Endothelial cell of umbilical vein (primary cell): ENCODE measurements around the gene HOXC12. TPM values are rescaled to one million over a fixed set of nuclear protein-coding genes. Genes with fewer than 3 reads are reported as not detected.

Experiments
- BruUV-seq: library from RNA; stranded (reverse); fragments of 400-500 nt; replicated peaks from 2 replicates; lab custom pipeline; 2021; lab: Mats Ljungman, UMichigan
- CTCF ChIA-PET: fragments of 300-600, 350-600 bp; sonication (Branson Sonifier 250); formaldehyde crosslinking; loops from one replicate; lab custom pipeline; 2021; ENCODE audit warnings: antibody characterized with exemption, inconsistent platforms; lab: Charles Lee
- POLR2A ChIA-PET: fragments of 300-600, 350-600 bp; sonication (Branson Sonifier 250); formaldehyde crosslinking; loops from one replicate; lab custom pipeline; 2021; ENCODE audit warnings: antibody characterized with exemption, inconsistent platforms; lab: Charles Lee
- DNase-seq: peaks from one replicate; pipeline ENCODE4 v3.0.0-alpha.2; 2011; ENCODE audit warnings: low read depth, low spot score
- FAIRE-seq: peaks from 2 replicates; lab custom pipeline; 2011; peaks lifted over from hg19 to GRCh38; lab: Jason Lieb, UNC
- H2AFZ ChIP-seq: 2 replicates; pipeline ENCODE4 v1.6.0; 2012; ENCODE audit warnings: low read depth, low read length, control low read depth, inconsistent platforms
- H3K27ac ChIP-seq: 2 replicates; pipeline ENCODE4 v1.5.1; 2011; ENCODE audit warnings: low read depth, mild to moderate bottlenecking, control low read depth, low read length, moderate library complexity; ENCODE audit not compliant: insufficient read depth
- H3K27me3 ChIP-seq, 2 experiments: 2 replicates each; pipeline versions ENCODE4 v1.6.0 to v1.6.1; 2011; ENCODE audit warnings: low read length in 2 of 2, mixed read lengths in 1 of 2; ENCODE audit not compliant: control insufficient read depth in 2 of 2, insufficient read depth in 2 of 2
- H3K36me3 ChIP-seq, 2 experiments: 2 replicates in 1 of 2; 3 replicates in 1 of 2; pipeline ENCODE4 v1.5.1; 2011; ENCODE audit warnings: low read length in 2 of 2, mild to moderate bottlenecking in 1 of 2, moderate library complexity in 1 of 2; ENCODE audit not compliant: control insufficient read depth in 2 of 2, insufficient read depth in 2 of 2; ENCODE audit errors: extremely low read depth in 1 of 2
- H3K4me1 ChIP-seq: 3 replicates; pipeline ENCODE4 v1.5.1; 2011; ENCODE audit warnings: mild to moderate bottlenecking, low read length; ENCODE audit not compliant: control insufficient read depth, insufficient read depth; ENCODE audit errors: extremely low read depth
- H3K4me2 ChIP-seq: 2 replicates; pipeline ENCODE4 v1.6.1; 2011; ENCODE audit warnings: low read length, control low read depth, mixed read lengths; ENCODE audit not compliant: insufficient read depth
- H3K4me3 ChIP-seq, 3 experiments: fragments of 200-600 bp in 1 of 3; sonication (generic), shearing (Covaris generic) in 1 of 3; replicated peaks in 1 of 3; 2 replicates each; pipeline ENCODE4 v1.5.1; 2011 to 2016; ENCODE audit warnings: control low read depth in 3 of 3, low read length in 3 of 3, mild to moderate bottlenecking in 2 of 3, inconsistent platforms in 1 of 3, low read depth in 1 of 3, moderate library complexity in 1 of 3; ENCODE audit not compliant: insufficient read depth in 1 of 3
- H3K79me2 ChIP-seq: 2 replicates; pipeline ENCODE4 v1.6.0; 2012; ENCODE audit warnings: low read length, inconsistent platforms; ENCODE audit not compliant: control insufficient read depth, insufficient read depth
- H3K9ac ChIP-seq: replicated peaks from 2 replicates; pipeline ENCODE3; 2011; ENCODE audit warnings: low read length, control low read depth; ENCODE audit not compliant: insufficient read depth; ENCODE audit errors: extremely low read depth
- H3K9me1 ChIP-seq: replicated peaks from 3 replicates; pipeline ENCODE4 v1.6.0; 2011; ENCODE audit warnings: mild to moderate bottlenecking, low read length; ENCODE audit not compliant: control insufficient read depth, insufficient read depth; ENCODE audit errors: extremely low read depth
- H3K9me3 ChIP-seq: replicated peaks from 2 replicates; pipeline ENCODE4 v1.5.1; 2012; ENCODE audit warnings: low read length, inconsistent platforms; ENCODE audit not compliant: control insufficient read depth, insufficient read depth
- H4K20me1 ChIP-seq: replicated peaks from 2 replicates; pipeline ENCODE3; 2011; ENCODE audit warnings: mild to moderate bottlenecking, low read length; ENCODE audit not compliant: control insufficient read depth, insufficient read depth; ENCODE audit errors: extremely low read depth
- CTCF ChIP-seq, 2 donors: IDR thresholded peaks; 1 replicate in 1 of 2; 2 replicates in 1 of 2; pipeline ENCODE4 v1.5.1; 2011; ENCODE audit warnings: low read length in 2 of 2, mild to moderate bottlenecking in 2 of 2, moderate library complexity in 2 of 2, control low read depth in 1 of 2, inconsistent platforms in 1 of 2, low read depth in 1 of 2; ENCODE audit not compliant: insufficient read depth in 1 of 2; ENCODE audit errors: extremely low read depth in 1 of 2
- FOS ChIP-seq: IDR thresholded peaks from 2 replicates; pipeline ENCODE4 v1.6.1; 2011; ENCODE audit warnings: mild to moderate bottlenecking, low read length, moderate library complexity, borderline replicate concordance; ENCODE audit not compliant: insufficient read depth
- GATA2 ChIP-seq: IDR thresholded peaks from 2 replicates; pipeline ENCODE4 v1.7.0; 2011; ENCODE audit warnings: low read depth, mild to moderate bottlenecking, moderate library complexity, mixed read lengths, low read length; ENCODE audit not compliant: insufficient read length, insufficient read depth
- MYC ChIP-seq: IDR thresholded peaks from one replicate; pipeline ENCODE4 v1.6.1; 2011; ENCODE audit warnings: mild to moderate bottlenecking, low read depth, low read length
- POLR2A ChIP-seq: IDR thresholded peaks from 2 replicates; pipeline ENCODE4 v1.6.1; 2012; ENCODE audit warnings: low read depth, mild to moderate bottlenecking, control low read depth, low read length
- POLR2AphosphoS5 ChIP-seq: IDR thresholded peaks from 2 replicates; pipeline ENCODE4 v1.6.1; 2012; ENCODE audit warnings: low read depth, mild to moderate bottlenecking, control low read depth, low read length, moderate library complexity; ENCODE audit not compliant: insufficient read depth
- dilution Hi-C: fragments of 300-500 bp; cut with MboI; formaldehyde crosslinking; loops from one replicate; pipeline ENCODE4 v1.15.0; 2019; ENCODE audit warnings: low sequenced_read_pairs; ENCODE audit not compliant: extremely low pct_ligation_motif_present
- intact Hi-C: fragments of 100-400 bp; cut with micrococcal nuclease; formaldehyde crosslinking; loops from one replicate; pipeline ENCODE4 v1.10.0; 2022
- polyA plus RNA-seq, 4 experiments: library from polyadenylated mRNA; depleted of rRNA in 3 of 4; stranded (reverse) in 3 of 4; unstranded in 1 of 4; fragments of >200 nt; gene quantifications; 2 replicates each; pipeline versions ENCODE4 v1.2.1 to v1.2.3, GENCODE V29; 2011 to 2012; ENCODE audit warnings: missing spikeins in 1 of 4
- total RNA-seq: library from RNA; stranded (reverse); gene quantifications from 2 replicates; pipeline ENCODE4 v1.2.3, GENCODE V29; 2021

HOXC12 gene
- total and polyA plus RNA-seq, 2 donors (not counting 3 experiments of a cell fraction or from before 2014, with no cell fraction given) = not detected

GRCh38 chr12:54005853-54006558 lies 51.3 kb downstream of the HOXC12 start:
- H3K4me2 ChIP-seq = no peak overlapping the region
- no peak overlapping the region for H3K9ac ChIP-seq
- DNase-seq (peak; percentile 79), FAIRE-seq (peak; percentile 87)
- H3K9me1 ChIP-seq = no peaks in the 10 kb centered on the region
- no peak overlapping the region for H2AFZ ChIP-seq
- H3K4me1 ChIP-seq = no peaks in the 10 kb centered on the region
- TF ChIP-seq POLR2A (no peak), POLR2AphosphoS5 (no peak), FOS (no peak), MYC (no peak), CTCF (IDR thresholded peaks at IDR 0.05; ENCODE audit: extremely low read depth in 1 of 2, insufficient read depth in 1 of 2, low read depth in 1 of 2, low read length in 2 of 2) (peak; percentile 84 to 86), GATA2 (no peak)
- H3K36me3 ChIP-seq = no peaks in the 10 kb centered on the region
- H3K9me3 ChIP-seq = no peaks in the 10 kb centered on the region
- intact Hi-C loops (loop anchor here (1.0 to 10.0 kb wide), 4 partner anchors 185 to 359 kb away; partner anchors contain the start of gene GPR84), dilution Hi-C loops (no loop called here)
- H4K20me1 ChIP-seq = no peaks in the 10 kb centered on the region
- ChIA-PET POLR2A (no interaction called here), CTCF (interaction anchor here (0.6 to 17.0 kb wide), 32 partner anchors 10 to 373 kb away, joined by 3 to 616 read pairs (median 4); partner anchors contain the start of genes HOXC10, HOXC5, HOXC6 and SMUG1)
- no peak overlapping the region for H3K4me3 ChIP-seq
- BruUV-seq = no TSS peak
- peaks cover 79 to 89% of the 10 kb centered on the region in 2 experiments for H3K27me3 ChIP-seq
- H3K27ac ChIP-seq = no peak overlapping the region
- no peaks in the 10 kb centered on the region for H3K79me2 ChIP-seq
